Subcutaneous abdominal adipose tissue (tissue), 5 donors: Measurements from ENCODE around the gene WNT3.

Experiments used
- H3K27ac ChIP-seq: one replicate; pipeline ENCODE4 v1.7.0; 2013; ENCODE audit warnings: low read depth, mild to moderate bottlenecking, inconsistent platforms, low read length, moderate library complexity
- H3K27me3 ChIP-seq, 5 donors: one replicate each; pipeline ENCODE4 v1.7.0; 2013; ENCODE audit warnings: low read length in 5 of 5, inconsistent platforms in 1 of 5; ENCODE audit not compliant: control insufficient read depth in 5 of 5, insufficient read depth in 4 of 5
- H3K36me3 ChIP-seq, 5 donors: one replicate each; pipeline ENCODE4 v1.7.0; 2013; ENCODE audit warnings: low read length in 5 of 5; ENCODE audit not compliant: control insufficient read depth in 5 of 5, insufficient read depth in 5 of 5
- H3K4me1 ChIP-seq, 5 donors: one replicate each; pipeline ENCODE4 v1.7.0; 2013; ENCODE audit warnings: low read length in 5 of 5, mild to moderate bottlenecking in 3 of 5, moderate library complexity in 1 of 5; ENCODE audit not compliant: control insufficient read depth in 5 of 5, insufficient read depth in 5 of 5
- H3K4me3 ChIP-seq, 5 donors: one replicate each; pipeline ENCODE4 v1.7.0; 2013; ENCODE audit warnings: low read length in 5 of 5, low read depth in 1 of 5
- H3K9ac ChIP-seq, 5 donors: one replicate each; pipeline ENCODE4 v1.7.0; 2013; ENCODE audit warnings: low read length in 5 of 5, mild to moderate bottlenecking in 4 of 5, moderate library complexity in 3 of 5
- H3K9me3 ChIP-seq, 5 donors: one replicate each; pipeline ENCODE4 v1.7.0; 2013; ENCODE audit warnings: low read length in 5 of 5; ENCODE audit not compliant: control insufficient read depth in 5 of 5
- donor health status: healthy.
- donor health status: healthy.
- donor health status: healthy.
- donor health status: healthy.
- donor health status: healthy.

WNT3 gene

DNA sequence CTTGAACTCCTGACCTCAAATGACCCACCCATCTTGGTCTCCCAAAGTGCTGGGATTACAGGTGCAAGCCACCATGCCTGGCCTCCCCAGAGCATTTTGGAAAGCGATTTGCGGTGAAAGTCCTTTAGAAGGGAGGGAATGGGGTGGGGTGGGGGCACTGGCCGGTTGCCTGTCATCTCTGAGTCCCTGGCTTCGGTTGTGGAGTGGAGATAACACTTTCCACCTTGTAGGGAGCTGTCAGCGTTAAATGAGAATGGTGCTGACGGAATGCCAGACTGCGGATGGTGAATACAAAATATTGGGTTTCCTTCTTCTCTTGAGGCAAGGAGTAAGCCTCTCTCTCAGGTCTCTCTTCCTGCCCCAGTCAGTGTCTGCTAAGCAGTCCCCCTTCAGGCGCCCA, 5.2 kb upstream of the WNT3 start:
- Histone ChIP-seq H3K9me3 (peaks cover 0 to 5% (median 0%) of the 10 kb centered on the region in 5 donors), H3K27me3 (peaks cover 35 to 50% (median 40%) of the 10 kb centered on the region in 5 donors), H3K27ac (no peak overlapping the region)

DNA sequence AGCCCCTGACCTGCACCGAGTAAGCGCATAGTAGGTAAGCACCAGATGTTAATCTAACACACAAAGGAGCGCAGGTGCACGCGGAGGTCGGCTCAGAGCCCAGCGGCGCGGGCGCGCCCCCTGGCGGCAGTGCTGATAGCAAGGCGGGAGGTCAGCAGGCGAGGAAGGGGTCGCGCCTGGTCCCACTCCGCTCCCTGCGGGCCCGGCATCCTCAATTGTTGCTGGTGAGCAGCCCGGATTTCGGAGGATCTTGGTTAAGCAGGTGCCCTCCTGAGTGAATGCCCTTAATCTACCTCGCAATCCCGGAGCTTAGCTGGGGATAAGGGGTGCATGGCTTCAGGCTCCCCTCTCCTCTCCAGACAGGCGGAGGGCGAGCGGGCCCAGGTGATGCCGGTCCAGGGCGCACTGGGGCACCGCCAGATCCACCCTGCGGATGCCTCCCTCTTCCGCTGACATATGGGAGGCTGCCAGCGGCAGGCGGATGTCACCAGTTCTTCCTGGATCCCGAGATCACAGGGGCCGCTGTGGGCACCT, 4.0 kb upstream of the WNT3 start:
- peaks cover 2 to 27% (median 19%) of the 10 kb centered on the region in 5 donors for H3K4me1 ChIP-seq
- H3K27me3 ChIP-seq = peaks cover 41 to 60% (median 49%) of the 10 kb centered on the region in 5 donors

More for the DNA sequence above, 5.2 kb upstream of the WNT3 start:
- H3K4me3 ChIP-seq = no peak overlapping the region
- no peaks in the 10 kb centered on the region for H3K36me3 ChIP-seq
- H3K9ac ChIP-seq = no peak overlapping the region
- peaks cover 2 to 23% (median 15%) of the 10 kb centered on the region in 5 donors for H3K4me1 ChIP-seq

DNA sequence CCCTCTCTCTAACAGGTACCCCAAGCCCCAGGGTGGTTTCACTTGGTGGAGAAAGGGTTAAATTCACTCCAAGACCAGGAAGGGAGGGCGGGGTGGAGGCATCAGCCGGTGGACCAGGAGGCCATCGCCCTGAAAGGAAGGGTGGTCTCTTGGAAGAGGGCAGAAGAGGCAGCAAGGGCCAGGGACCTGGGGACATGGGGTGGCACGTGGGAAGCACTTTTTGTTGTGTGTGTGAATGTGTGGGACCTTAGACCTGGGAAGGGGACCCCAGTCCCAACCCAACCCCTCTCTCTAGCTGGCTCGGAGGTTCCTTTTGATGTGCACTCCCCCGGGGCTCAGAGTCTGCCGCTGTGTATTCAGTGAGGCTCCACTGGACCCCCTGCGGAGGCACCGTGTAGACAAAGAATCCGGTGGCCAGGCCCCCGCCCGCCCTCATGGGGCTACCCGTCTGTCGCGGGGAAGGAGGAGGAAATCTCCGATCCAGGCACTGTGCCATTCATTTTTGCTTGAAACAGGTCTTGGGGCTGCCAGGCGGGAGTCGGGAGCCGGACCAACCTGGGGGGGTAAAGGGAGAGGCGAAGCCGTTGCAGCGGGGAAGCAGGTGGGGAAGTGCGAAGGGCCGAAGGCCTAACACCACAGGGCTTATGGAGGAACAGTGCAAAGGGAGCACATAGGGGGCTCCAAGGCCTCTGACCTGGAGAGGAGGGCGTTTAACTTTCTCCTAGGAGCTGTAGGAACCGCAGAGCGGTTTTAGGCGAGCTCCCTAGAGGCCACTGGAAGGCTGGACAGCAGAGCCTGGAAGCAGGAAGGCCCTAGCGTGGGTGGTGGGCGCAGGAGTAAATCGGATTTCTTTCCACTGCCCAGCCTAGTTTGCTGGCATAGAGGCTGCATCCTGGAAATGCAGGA, 3.2 kb upstream of the WNT3 start:
- no peaks in the 10 kb centered on the region for H3K36me3 ChIP-seq
- no peak overlapping the region for H3K27ac ChIP-seq
- no peaks in the 10 kb centered on the region for H3K9me3 ChIP-seq
- H3K27me3 ChIP-seq = peaks cover 47 to 67% (median 56%) of the 10 kb centered on the region in 5 donors
- H3K4me3 ChIP-seq = peak overlapping the region in 1 of 5 donors; percentile 35
- no peak overlapping the region for H3K9ac ChIP-seq
- peaks cover 2 to 27% (median 21%) of the 10 kb centered on the region in 5 donors for H3K4me1 ChIP-seq

More for the DNA sequence above, 4.0 kb upstream of the WNT3 start:
- Histone ChIP-seq H3K36me3 (no peaks in the 10 kb centered on the region), H3K4me3 (no peak overlapping the region), H3K27ac (no peak overlapping the region), H3K9ac (no peak overlapping the region), H3K9me3 (peaks cover 0 to 5% (median 0%) of the 10 kb centered on the region in 5 donors)

DNA sequence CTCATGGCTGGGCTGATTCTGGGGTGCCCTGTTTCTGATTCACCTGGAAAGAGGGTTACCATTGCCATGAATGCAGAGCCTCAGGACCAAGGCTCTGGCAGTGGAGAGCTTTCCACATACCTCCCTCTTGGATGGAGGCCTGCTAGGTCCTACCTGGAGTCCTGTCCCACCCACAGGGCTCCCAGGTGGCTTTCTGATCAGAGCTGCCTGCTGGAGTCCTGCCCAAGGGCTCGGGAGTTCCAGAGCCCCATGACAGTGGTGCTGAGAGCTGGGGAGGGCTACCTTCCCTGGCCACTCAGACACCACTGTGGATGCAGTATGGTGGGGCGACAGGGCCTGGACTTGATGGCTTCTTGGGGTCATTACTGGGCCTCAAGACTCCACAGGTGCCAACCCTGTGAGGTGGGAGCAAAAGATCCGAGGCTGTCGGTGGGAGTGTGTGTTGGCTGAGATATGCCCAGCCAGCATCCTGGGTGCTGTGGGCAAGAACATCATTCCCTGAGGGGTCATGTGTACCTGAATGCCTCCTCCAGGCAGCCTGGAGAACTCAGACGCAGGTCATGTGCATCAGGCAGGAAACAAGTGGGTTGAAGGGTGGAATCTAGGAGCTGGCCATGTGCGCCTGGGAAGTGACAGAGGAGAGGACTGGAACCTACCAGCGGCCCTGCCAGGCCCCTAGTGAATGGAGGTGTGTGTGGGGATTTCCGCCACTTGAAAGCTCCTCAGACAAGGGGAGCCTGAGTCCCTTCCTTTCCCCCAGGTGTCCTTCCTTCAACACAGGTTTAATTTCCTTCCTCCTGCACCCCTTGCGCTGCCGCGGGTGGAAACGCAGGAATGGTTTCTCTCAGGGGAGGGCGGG, 2.3 kb upstream of the WNT3 start:
- Histone ChIP-seq H3K9me3 (no peaks in the 10 kb centered on the region), H3K27me3 (peaks cover 55 to 77% (median 65%) of the 10 kb centered on the region in 5 donors), H3K9ac (no peak overlapping the region), H3K4me1 (peaks cover 2 to 27% (median 21%) of the 10 kb centered on the region in 5 donors), H3K27ac (no peak overlapping the region), H3K36me3 (no peaks in the 10 kb centered on the region), H3K4me3 (no peak overlapping the region)

DNA sequence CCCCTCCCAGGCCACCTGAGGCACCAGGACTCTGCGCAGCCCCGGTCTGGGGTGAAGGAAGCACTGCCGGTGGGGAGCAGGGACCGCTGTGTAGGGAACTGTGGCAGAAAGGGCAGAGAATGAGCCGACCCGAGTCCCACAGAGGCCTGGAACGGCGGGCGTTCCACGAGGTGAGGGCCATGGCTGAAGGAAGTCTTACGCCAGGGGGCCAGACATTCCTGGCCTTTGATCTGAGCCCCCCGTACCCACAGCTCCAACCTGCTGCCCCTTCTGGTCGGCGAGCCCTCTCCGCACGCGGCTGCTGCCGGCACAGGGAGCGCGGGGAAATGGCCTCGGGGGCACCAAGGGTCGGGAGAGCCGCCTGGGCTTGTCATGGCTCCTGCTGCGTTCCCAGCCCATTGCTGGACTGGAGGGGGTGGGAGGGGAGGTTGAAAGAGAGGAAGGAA, 1.4 kb upstream of the WNT3 start:
- Histone ChIP-seq H3K4me3 (peak overlapping the region in 2 of 5 donors; percentile 48 to 60), H3K36me3 (no peaks in the 10 kb centered on the region), H3K27ac (no peak overlapping the region), H3K27me3 (peaks cover 56 to 79% (median 73%) of the 10 kb centered on the region in 5 donors), H3K9ac (no peak overlapping the region), H3K4me1 (peaks cover 2 to 27% (median 21%) of the 10 kb centered on the region in 5 donors), H3K9me3 (no peaks in the 10 kb centered on the region)

DNA sequence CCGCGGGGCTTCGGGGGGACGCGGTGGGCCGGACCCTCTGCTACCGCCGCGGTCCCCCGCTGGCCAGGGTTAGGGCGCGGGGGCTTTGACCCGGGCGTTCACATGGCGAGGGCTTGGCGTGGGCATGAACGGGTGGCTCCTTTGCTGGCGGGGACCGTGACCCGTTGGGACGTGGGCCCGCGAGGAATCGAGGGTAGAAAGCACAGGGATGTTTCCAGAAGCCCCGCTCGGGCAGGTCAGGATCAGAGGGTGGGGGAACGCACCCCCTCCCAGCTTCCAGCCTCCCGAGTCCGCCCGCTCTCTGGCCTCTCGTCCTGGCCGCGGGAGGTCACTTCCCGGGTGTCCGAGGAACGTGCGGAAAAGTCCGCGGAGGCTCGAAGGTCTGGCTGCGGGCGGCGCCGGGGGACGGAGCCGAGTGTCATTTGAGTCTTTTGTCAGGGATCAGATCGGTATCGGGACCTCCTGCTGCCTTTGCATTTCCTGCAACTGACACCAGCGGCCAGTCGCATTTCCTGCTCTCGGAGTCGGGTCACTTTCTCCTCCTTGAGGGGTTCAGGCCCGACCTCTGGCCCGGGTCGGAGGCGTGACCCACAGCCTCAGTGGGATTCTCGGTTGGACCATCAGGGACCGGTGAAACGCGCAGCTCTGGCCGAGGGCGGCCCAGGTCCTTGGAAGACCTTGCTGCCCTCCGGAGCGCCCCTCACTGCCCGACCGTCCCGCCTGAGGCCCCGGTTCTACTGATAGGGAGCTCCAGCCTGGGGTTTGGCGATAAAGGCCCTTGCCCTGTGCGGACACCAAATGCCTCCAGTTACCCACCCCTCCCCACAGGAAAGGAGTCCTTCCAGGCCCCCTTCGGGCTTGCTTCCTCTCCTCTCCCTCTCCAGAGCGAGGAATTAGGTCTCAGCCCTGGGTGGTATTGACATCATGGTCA, 702 bp upstream of the WNT3 start:
- H3K9me3 ChIP-seq = no peaks in the 10 kb centered on the region
- peaks cover 2 to 27% (median 21%) of the 10 kb centered on the region in 5 donors for H3K4me1 ChIP-seq
- H3K27ac ChIP-seq = no peak overlapping the region
- peaks cover 62 to 82% (median 79%) of the 10 kb centered on the region in 5 donors for H3K27me3 ChIP-seq
- H3K9ac ChIP-seq = peak overlapping the region in 1 of 5 donors; percentile 35
- no peaks in the 10 kb centered on the region for H3K36me3 ChIP-seq
- H3K4me3 ChIP-seq = peak overlapping the region in 4 of 5 donors; percentile 39 to 60 (median 48)

DNA sequence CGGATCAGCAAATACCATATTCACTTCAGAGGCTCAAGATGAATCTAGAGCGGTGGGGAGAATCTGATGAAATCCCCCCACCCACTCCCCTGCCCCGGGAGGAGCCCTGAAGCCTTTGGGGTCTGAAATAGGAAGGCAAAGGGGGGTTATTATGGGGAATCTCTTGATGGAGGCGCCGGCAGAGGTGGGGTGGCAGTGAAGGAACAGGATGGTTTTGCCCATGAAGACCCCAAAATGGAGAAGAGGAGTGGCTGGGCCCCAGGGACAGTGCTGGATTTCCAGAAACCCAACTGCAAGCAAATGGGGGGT, 637 bp downstream of the WNT3 start:
- Histone ChIP-seq H3K9me3 (no peaks in the 10 kb centered on the region), H3K4me3 (no peak overlapping the region), H3K27me3 (peaks cover 70 to 92% (median 88%) of the 10 kb centered on the region in 5 donors), H3K4me1 (peaks cover 2 to 27% (median 21%) of the 10 kb centered on the region in 5 donors), H3K9ac (no peak overlapping the region), H3K27ac (no peak overlapping the region), H3K36me3 (no peaks in the 10 kb centered on the region)

DNA sequence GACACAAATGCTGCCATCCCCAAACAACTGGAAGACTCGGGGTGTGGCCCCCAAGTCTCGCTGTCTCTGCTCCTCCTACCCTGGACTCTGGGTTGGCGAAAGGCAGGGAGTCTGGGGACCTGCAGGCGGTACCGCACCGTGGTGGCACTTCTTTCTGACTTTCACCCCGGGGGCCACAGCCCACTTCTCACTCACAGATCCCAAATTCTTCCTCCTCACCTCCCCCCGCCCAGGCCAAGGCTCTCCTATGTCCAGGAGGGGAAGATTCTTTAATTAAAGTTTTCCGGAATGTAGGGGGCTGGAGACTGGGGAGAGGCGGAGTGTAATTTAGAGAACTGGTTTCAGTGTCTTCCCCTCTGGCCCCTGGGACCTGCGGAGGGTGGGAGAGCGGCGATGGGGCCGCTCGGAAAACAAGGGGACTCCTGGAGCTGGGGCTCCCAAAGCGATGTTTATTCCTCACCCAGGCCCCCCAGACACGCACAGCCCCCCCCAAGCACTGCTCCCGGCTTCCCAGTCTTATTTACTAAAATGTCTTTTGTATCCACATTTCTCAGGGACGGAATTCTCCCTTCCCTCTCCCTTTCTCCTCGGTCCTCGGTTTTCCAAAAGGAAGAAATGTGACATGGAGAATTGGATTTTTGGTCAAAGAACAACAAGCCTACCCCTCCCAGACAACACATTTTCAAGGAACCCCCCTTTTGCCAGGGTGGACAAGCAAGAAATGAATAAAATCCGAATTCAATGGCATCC, 1.2 kb downstream of the WNT3 start:
- no peak overlapping the region for H3K4me3 ChIP-seq
- peaks cover 69 to 89% (median 87%) of the 10 kb centered on the region in 5 donors for H3K27me3 ChIP-seq
- no peaks in the 10 kb centered on the region for H3K9me3 ChIP-seq
- no peak overlapping the region for H3K27ac ChIP-seq
- peaks cover 2 to 27% (median 21%) of the 10 kb centered on the region in 5 donors for H3K4me1 ChIP-seq
- no peaks in the 10 kb centered on the region for H3K36me3 ChIP-seq
- H3K9ac ChIP-seq = no peak overlapping the region
